GM12891 (cell line): ENCODE measurements around the gene HIRA.

Experiments
- DNase-seq: peaks from one replicate; pipeline ENCODE4 v3.0.0; 2011; ENCODE audit warnings: low spot score; ENCODE audit not compliant: insufficient read length
- FAIRE-seq: peaks from 2 replicates; lab custom pipeline; 2011; peaks lifted over from hg19 to GRCh38; lab: Jason Lieb, UNC
- PAX5 ChIP-seq: IDR thresholded peaks from 2 replicates; pipeline ENCODE4 v1.6.1; 2011; ENCODE audit warnings: low read length, moderate library complexity, mild to moderate bottlenecking; ENCODE audit not compliant: insufficient read depth, severe bottlenecking
- POLR2A ChIP-seq: IDR thresholded peaks from 2 replicates; pipeline ENCODE4 v1.6.1; 2011; ENCODE audit warnings: low read depth, low read length, control low read depth
- POLR2AphosphoS5 ChIP-seq: IDR thresholded peaks from 2 replicates; pipeline ENCODE4 v1.6.1; 2011; ENCODE audit warnings: low read depth, low read length, control low read depth
- POU2F2 ChIP-seq: IDR thresholded peaks from 2 replicates; pipeline ENCODE4 v1.6.1; 2011; ENCODE audit warnings: low read depth, mild to moderate bottlenecking, control low read depth, low read length, moderate library complexity
- SPI1 ChIP-seq: IDR thresholded peaks from 2 replicates; pipeline ENCODE4 v1.6.1; 2011; ENCODE audit warnings: low read depth, low read length, control low read depth
- TAF1 ChIP-seq: IDR thresholded peaks from 2 replicates; pipeline ENCODE4 v1.6.1; 2011; ENCODE audit warnings: low read depth, low read length, control low read depth

HIRA gene

GRCh38 chr22:19352766-19353165 lies 78.8 kb downstream of the HIRA start:
- FAIRE-seq (no peak), DNase-seq (no peak)
- TF ChIP-seq POLR2A, result no peak
- no peak for TF ChIP-seq POLR2AphosphoS5
- no peak for TF ChIP-seq POU2F2
- no peak for TF ChIP-seq TAF1
- no peak for TF ChIP-seq SPI1
- no peak for TF ChIP-seq PAX5

- DNase-seq, result no peak
- TF ChIP-seq POLR2AphosphoS5 (no peak), POU2F2 (no peak), TAF1 (no peak), SPI1 (no peak), PAX5 (no peak), POLR2A (no peak)
- FAIRE-seq, result no peak
Observed at GRCh38 chr22:19352217-19352616, 79.3 kb downstream of the HIRA start.

GRCh38 chr22:19351604-19352003 lies 79.9 kb downstream of the HIRA start:
- DNase-seq (no peak), FAIRE-seq (no peak)
- TF ChIP-seq POLR2AphosphoS5 (no peak), SPI1 (no peak), POU2F2 (no peak), PAX5 (no peak), TAF1 (no peak), POLR2A (no peak)

GRCh38 chr22:19350947-19351346 lies 80.6 kb downstream of the HIRA start:
- DNase-seq, result no peak
- FAIRE-seq, result no peak
- no peak for TF ChIP-seq POU2F2
- TF ChIP-seq TAF1, result no peak
- TF ChIP-seq SPI1, result no peak
- no peak for TF ChIP-seq POLR2A
- no peak for TF ChIP-seq PAX5
- no peak for TF ChIP-seq POLR2AphosphoS5

GRCh38 chr22:19350476-19350859 lies 81.1 kb downstream of the HIRA start:
- TF ChIP-seq SPI1 (no peak), POLR2AphosphoS5 (no peak), POU2F2 (no peak), POLR2A (no peak)
- FAIRE-seq (no peak), DNase-seq (no peak)

GRCh38 chr22:19349778-19350475 lies 81.6 kb downstream of the HIRA start:
- TF ChIP-seq PAX5, result no peak
- TF ChIP-seq POLR2AphosphoS5, result no peak
- TF ChIP-seq POLR2A, result no peak
- TF ChIP-seq TAF1, result no peak
- TF ChIP-seq POU2F2, result no peak
- TF ChIP-seq SPI1, result no peak
- FAIRE-seq (no peak), DNase-seq (no peak)

- no peak for TF ChIP-seq TAF1
- TF ChIP-seq POLR2A, result no peak
- TF ChIP-seq POLR2AphosphoS5, result no peak
- no peak for TF ChIP-seq POU2F2
- TF ChIP-seq SPI1, result no peak
- no peak for TF ChIP-seq PAX5
- FAIRE-seq (no peak), DNase-seq (no peak)
Observed at GRCh38 chr22:19346677-19347265, 84.8 kb downstream of the HIRA start.

- TF ChIP-seq POLR2A (no peak), TAF1 (no peak), PAX5 (no peak), POLR2AphosphoS5 (no peak), SPI1 (no peak), POU2F2 (no peak)
- FAIRE-seq, result no peak
- DNase-seq, result no peak
Observed at GRCh38 chr22:19344420-19344819, 87.1 kb downstream of the HIRA start.

GRCh38 chr22:19343470-19343869 lies 88.1 kb downstream of the HIRA start:
- no peak for FAIRE-seq
- DNase-seq, result no peak
- no peak for TF ChIP-seq TAF1
- TF ChIP-seq PAX5, result no peak

- TF ChIP-seq POLR2AphosphoS5 (no peak), POU2F2 (no peak), TAF1 (no peak), SPI1 (no peak), POLR2A (no peak), PAX5 (no peak)
- no peak for FAIRE-seq
Observed at GRCh38 chr22:19341500-19341899, 90.0 kb downstream of the HIRA start.

More at GRCh38 chr22:19341500-19341899, 90.0 kb downstream of the HIRA start:
- DNase-seq, result no peak
